Measurements from ENCODE around the gene EXPH5.

- TF ChIP-seq CTCF (IDR thresholded peaks at IDR 0.05; ENCODE audit: extremely low read depth in 1 of 2, insufficient read depth in 1 of 2, low read depth in 1 of 2, low read length in 2 of 2) (no peak), POLR2AphosphoS5 (IDR thresholded peaks at IDR 0.05; ENCODE audit: insufficient read depth, low read depth, low read length) (no peak), MAX (IDR thresholded peaks at IDR 0.05; ENCODE audit: insufficient read depth, insufficient read length) (no peak), POLR2A (IDR thresholded peaks at IDR 0.05; ENCODE audit: low read depth, low read length) (no peak), MYC (IDR thresholded peaks at IDR 0.05; ENCODE audit: low read depth, low read length) (no peak), JUN (IDR thresholded peaks at IDR 0.05; ENCODE audit: borderline replicate concordance, insufficient read depth, insufficient read length, low read depth) (no peak)
These were observed 118.7 kb downstream of the EXPH5 start for GRCh38 chr11:108474664-108475463.
